Retinal pigment epithelial cell (primary cell): Measurements from ENCODE around the gene SCAF8.
"Not testable (repeated sequence)": the region's sequence is repeated elsewhere in the genome, so short reads cannot be mapped to it uniquely, and the experiment has no call there.

Source experiments
- DNase-seq: peaks from one replicate; pipeline ENCODE4 v3.0.0-alpha.2; 2010; ENCODE audit warnings: low read depth
- H3K4me3 ChIP-seq: 2 replicates; pipeline ENCODE4 v1.5.1; 2011; ENCODE audit warnings: mild to moderate bottlenecking, low read length, control low read depth, moderate library complexity
- CTCF ChIP-seq: conservative IDR thresholded peaks from 2 replicates; pipeline ENCODE4 v1.5.1; 2011; ENCODE audit warnings: low read depth, low read length, control low read depth, inconsistent platforms

The SCAF8 gene

DNA sequence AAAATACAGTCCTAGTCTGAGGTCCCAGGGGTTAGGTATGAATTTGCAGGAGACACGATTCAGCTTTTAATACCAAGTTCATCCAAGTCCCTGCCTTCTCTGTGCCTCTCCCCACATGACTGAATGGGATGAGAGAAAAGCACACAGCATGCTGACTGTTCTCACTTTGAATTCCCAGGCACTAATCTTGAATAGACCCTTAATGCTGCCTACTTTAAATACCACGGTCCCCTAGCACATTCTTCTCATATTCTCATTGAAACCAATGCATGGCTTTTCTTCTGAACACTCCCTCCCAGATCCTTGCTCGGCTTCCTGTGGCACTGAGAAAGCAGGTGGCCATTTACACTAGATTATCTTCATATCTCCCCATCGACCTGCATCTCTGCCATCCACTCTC, 30.1 kb upstream of the SCAF8 start:
- peak; percentile 37 for DNase-seq
- no peak for TF ChIP-seq CTCF

DNA sequence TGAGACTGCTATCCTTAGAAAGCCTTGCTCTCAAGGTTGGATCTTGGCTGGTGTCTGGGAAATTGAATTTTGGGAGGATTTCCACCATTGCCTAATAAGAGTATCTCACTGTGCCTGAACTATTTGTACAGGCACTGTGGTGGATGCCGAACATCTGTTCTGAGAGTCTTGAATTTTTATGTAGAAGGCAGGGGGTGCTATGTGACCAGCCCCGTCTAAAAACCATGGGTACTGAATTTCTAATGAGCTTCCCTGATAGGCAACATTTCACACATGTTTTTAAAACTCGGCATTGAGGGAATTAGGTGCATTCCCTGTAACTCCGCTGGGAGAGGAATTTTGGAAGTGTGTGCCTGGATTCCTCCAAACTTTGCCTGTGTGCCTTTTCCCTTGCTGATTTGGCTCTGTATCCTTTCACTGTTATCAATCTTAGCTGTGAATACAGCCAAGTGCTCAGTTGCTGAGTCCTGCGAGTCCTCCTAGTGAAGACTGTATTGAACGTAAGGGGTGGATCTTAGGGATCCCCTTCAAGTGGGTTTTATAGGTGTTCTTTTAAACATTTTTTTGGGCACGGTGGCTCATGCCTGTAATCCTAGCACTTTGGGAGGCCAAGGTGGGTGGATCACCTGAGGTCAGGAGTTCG, 27.6 kb upstream of the SCAF8 start:
- no peak overlapping the region for H3K4me3 ChIP-seq
- no peak for TF ChIP-seq CTCF
- DNase-seq: no peak

More for the DNA sequence above, 30.1 kb upstream of the SCAF8 start:
- H3K4me3 ChIP-seq: no peak overlapping the region

GRCh38 chr6:154706389-154706788, 26.8 kb upstream of the SCAF8 start:
- TF ChIP-seq CTCF: no peak
- no peak for DNase-seq
- H3K4me3 ChIP-seq: no peak overlapping the region

- no peak for TF ChIP-seq CTCF
- DNase-seq: no peak
- H3K4me3 ChIP-seq: no peak overlapping the region
Observed at GRCh38 chr6:154709621-154710020, 23.6 kb upstream of the SCAF8 start.

DNA sequence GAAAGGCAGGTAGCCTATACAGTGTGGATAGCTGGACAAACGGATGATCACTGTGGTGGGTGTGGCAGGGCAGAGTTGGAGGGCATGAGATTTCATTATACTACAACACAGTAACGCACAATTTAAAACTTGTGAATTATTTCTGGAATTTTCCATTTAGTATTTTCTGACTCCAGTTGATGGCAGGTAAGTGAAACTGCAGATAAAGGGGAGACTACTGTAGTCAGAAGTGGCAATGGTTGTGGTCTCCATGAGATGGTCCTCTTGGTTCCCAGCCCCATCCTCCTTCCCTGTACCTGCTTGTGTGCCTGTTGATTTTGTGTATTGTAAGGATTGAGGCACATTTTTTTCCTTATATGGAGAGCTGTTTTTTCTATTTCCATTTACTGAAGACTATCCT, 22.5 kb upstream of the SCAF8 start:
- no peak for TF ChIP-seq CTCF
- DNase-seq: no peak
- H3K4me3 ChIP-seq: no peak overlapping the region

GRCh38 chr6:154715446-154715845, 17.8 kb upstream of the SCAF8 start:
- no peak for DNase-seq
- H3K4me3 ChIP-seq: no peak overlapping the region
- no peak for TF ChIP-seq CTCF

DNA sequence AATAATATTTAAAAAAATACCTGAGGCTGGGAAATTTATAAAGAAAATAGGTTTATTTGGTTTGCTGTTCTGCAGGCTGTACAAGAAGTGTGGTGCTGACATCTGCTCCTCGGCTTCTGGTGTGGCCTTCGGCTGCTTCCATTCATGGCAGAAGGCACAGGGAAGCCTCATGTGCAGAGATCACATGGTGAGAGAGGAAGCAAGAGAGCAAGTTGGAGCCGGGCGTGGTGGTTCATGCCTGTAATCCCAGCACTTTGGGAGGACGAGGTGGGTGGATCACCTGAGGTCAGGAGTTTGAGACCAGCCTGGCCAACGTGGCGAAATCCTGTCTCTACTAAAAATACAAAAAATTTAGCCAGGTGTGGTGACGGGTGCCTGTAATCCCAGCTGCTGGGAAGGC, 16.9 kb upstream of the SCAF8 start:
- not testable (repeated sequence) for H3K4me3 ChIP-seq, DNase-seq

GRCh38 chr6:154719433-154719832, 13.8 kb upstream of the SCAF8 start:
- H3K4me3 ChIP-seq: no peak overlapping the region
- DNase-seq: no peak
- no peak for TF ChIP-seq CTCF
